ENCODE results near the gene PLIN4. TPM values are rescaled to one million over a fixed set of nuclear protein-coding genes. Genes with fewer than 3 reads are reported as not detected.

The PLIN4 gene
- total RNA-seq, 1 experiment from 2014 or later, result 1.8 TPM

DNA sequence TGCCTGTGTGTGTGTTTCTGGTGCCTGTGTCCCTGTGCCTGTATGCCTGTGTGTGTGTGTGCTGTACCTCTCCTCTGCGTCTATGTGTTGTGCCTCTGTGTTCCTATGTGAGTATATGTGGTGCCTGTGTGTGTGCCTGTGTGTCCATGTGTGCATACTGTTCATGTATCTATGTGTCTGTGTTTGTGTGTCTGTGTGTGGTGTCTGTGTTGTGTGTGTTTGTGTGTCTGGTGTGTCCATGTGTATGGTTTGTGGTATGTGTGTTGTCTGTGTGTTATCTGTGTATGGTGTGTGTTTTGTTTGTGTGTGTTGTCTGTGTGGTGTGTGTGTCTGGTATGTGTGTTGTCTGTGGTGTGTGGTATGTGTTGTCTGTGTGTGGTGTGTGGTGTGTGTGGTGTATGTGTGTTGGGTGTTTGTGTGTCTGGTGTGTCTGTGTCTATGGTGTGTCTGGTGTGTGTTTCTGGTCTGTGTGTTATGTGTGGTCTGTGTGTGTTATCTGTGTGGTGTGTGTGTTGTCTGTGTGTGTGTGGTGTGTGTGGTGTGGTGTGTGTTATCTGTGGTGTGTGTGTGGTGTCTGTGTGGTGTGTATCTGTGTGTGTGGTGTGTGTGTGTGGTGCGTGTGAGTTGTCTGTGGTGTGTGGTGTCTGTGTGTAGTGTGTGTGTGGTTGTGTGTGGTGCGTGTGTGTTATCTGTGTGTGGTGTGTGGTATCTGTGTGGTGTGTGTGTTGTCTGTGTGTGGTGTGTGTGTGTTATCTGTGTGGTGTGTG lies 25.8 kb downstream of the PLIN4 start:
- ChIA-PET CTCF (no interaction called here), POLR2A (no interaction called here)
- no peaks in the 10 kb centered on the region for H3K4me1 Mint-ChIP-seq (ENCODE audit: insufficient read depth, unreplicated experiment)
- TF ChIP-seq, protein P1, sequence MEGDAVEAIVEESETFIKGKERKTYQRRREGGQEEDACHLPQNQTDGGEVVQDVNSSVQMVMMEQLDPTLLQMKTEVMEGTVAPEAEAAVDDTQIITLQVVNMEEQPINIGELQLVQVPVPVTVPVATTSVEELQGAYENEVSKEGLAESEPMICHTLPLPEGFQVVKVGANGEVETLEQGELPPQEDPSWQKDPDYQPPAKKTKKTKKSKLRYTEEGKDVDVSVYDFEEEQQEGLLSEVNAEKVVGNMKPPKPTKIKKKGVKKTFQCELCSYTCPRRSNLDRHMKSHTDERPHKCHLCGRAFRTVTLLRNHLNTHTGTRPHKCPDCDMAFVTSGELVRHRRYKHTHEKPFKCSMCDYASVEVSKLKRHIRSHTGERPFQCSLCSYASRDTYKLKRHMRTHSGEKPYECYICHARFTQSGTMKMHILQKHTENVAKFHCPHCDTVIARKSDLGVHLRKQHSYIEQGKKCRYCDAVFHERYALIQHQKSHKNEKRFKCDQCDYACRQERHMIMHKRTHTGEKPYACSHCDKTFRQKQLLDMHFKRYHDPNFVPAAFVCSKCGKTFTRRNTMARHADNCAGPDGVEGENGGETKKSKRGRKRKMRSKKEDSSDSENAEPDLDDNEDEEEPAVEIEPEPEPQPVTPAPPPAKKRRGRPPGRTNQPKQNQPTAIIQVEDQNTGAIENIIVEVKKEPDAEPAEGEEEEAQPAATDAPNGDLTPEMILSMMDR (IDR thresholded peaks at IDR 0.05; ENCODE audit: unreplicated experiment), result no peak
- no TSS peak for BruUV-seq (replicated peaks)
- intact Hi-C loops (cut with micrococcal nuclease), result no loop called here
- no peak for DNase-seq (ENCODE audit: unreplicated experiment)
- no peak overlapping the region for H3K27ac Mint-ChIP-seq (ENCODE audit: low read depth, unreplicated experiment)
- no peak overlapping the region for H3K4me3 Mint-ChIP-seq (ENCODE audit: unreplicated experiment)
- H3K36me3 Mint-ChIP-seq (ENCODE audit: insufficient read depth, unreplicated experiment), result peaks cover 34% of the 10 kb centered on the region
- H3K9me3 Mint-ChIP-seq (ENCODE audit: unreplicated experiment), result no peaks in the 10 kb centered on the region
- H3K27me3 Mint-ChIP-seq (ENCODE audit: insufficient read depth, unreplicated experiment), result no peaks in the 10 kb centered on the region

DNA sequence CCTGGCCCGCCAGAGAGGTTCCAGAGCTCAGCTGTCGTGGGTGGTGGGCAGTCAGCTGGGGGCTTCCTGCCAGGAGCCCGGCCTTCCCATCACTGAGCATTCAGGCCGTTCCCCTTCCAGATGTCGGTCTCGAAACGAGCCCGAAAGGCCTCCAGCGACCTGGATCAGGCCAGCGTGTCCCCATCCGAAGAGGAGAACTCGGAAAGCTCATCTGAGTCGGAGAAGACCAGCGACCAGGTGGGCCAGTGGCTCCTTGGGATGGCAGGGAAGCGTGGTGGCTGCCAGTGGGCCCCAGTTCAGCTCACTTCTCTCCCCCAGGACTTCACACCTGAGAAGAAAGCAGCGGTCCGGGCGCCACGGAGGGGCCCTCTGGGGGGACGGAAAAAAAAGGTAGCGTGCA lies 26.8 kb downstream of the PLIN4 start:
- H3K27me3 Mint-ChIP-seq (ENCODE audit: insufficient read depth, unreplicated experiment), result no peaks in the 10 kb centered on the region
- BruUV-seq (replicated peaks), result no TSS peak
- H3K4me3 Mint-ChIP-seq (ENCODE audit: unreplicated experiment), result no peak overlapping the region
- H3K27ac Mint-ChIP-seq (ENCODE audit: low read depth, unreplicated experiment), result no peak overlapping the region
- ChIA-PET POLR2A (no interaction called here), CTCF (no interaction called here)
- no peaks in the 10 kb centered on the region for H3K4me1 Mint-ChIP-seq (ENCODE audit: insufficient read depth, unreplicated experiment)
- TF ChIP-seq, protein P1 (IDR thresholded peaks at IDR 0.05; ENCODE audit: unreplicated experiment), result no peak
- H3K36me3 Mint-ChIP-seq (ENCODE audit: insufficient read depth, unreplicated experiment), result peaks cover 35% of the 10 kb centered on the region
- no peaks in the 10 kb centered on the region for H3K9me3 Mint-ChIP-seq (ENCODE audit: unreplicated experiment)
- no peak for DNase-seq (ENCODE audit: unreplicated experiment)
- intact Hi-C loops (cut with micrococcal nuclease), result no loop called here

DNA sequence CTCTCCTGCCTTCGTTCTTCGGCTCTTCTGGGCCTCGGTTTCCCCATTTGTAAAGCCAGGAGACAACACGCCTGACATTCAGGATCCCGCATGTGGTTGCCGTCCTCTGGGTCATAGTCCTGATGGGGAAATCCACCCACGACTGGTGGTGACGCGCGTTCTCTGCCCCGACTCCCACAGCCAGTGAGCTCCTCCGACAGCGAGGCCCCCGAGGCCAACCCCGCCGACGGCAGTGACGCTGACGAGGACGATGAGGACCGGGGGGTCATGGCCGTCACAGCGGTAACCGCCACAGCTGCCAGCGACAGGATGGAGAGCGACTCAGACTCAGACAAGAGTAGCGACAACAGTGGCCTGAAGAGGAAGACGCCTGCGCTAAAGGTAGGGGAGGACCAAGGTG lies 29.8 kb downstream of the PLIN4 start:
- no peak overlapping the region for H3K4me3 Mint-ChIP-seq (ENCODE audit: unreplicated experiment)
- no peaks in the 10 kb centered on the region for H3K27me3 Mint-ChIP-seq (ENCODE audit: insufficient read depth, unreplicated experiment)
- TF ChIP-seq, protein P1 (IDR thresholded peaks at IDR 0.05; ENCODE audit: unreplicated experiment), result no peak
- ChIA-PET POLR2A (interaction anchor here (0.7 kb wide), 1 partner anchor 520 kb away, joined by 3 read pairs; no protein-coding TSS in a partner anchor), CTCF (no interaction called here)
- BruUV-seq (replicated peaks), result no TSS peak
- no peak overlapping the region for H3K27ac Mint-ChIP-seq (ENCODE audit: low read depth, unreplicated experiment)
- no peaks in the 10 kb centered on the region for H3K9me3 Mint-ChIP-seq (ENCODE audit: unreplicated experiment)
- no peaks in the 10 kb centered on the region for H3K4me1 Mint-ChIP-seq (ENCODE audit: insufficient read depth, unreplicated experiment)
- DNase-seq (ENCODE audit: unreplicated experiment), result no peak
- H3K36me3 Mint-ChIP-seq (ENCODE audit: insufficient read depth, unreplicated experiment), result peaks cover 49% of the 10 kb centered on the region
- intact Hi-C loops (cut with micrococcal nuclease), result no loop called here

DNA sequence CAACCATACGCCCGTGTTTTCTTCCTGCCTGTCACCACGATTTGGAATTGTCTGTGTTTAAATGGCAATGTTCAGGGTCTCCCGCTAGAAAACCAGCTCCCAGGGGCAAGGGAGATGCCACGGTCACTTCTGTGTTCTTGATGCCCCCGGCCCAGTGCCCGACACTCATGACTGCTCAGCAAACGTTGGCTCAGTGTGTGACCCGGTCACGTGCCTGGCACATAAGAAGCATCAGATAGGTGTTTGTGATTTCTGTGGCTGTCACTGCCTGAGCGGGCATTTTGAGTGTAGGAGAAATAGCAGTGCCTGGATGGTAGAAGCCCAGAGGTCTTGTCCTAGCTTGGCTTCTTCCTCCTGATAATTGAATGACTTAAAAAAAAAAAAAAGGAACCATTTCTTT lies 30.7 kb downstream of the PLIN4 start:
- CTCF ChIA-PET, result no interaction called here
- Mint-ChIP-seq H3K4me1 (ENCODE audit: insufficient read depth, unreplicated experiment) (no peaks in the 10 kb centered on the region), H3K27ac (ENCODE audit: low read depth, unreplicated experiment) (no peak overlapping the region), H3K4me3 (ENCODE audit: unreplicated experiment) (no peak overlapping the region), H3K9me3 (ENCODE audit: unreplicated experiment) (no peaks in the 10 kb centered on the region), H3K27me3 (ENCODE audit: insufficient read depth, unreplicated experiment) (no peaks in the 10 kb centered on the region), H3K36me3 (ENCODE audit: insufficient read depth, unreplicated experiment) (peaks cover 56% of the 10 kb centered on the region)
- BruUV-seq (replicated peaks), result no TSS peak
- TF ChIP-seq, protein P1 (IDR thresholded peaks at IDR 0.05; ENCODE audit: unreplicated experiment), result no peak
- intact Hi-C loops (cut with micrococcal nuclease), result no loop called here
- DNase-seq (ENCODE audit: unreplicated experiment), result no peak
- POLR2A ChIA-PET, result no interaction called here

Measured in MCF 10A (cell line).